ENCODE results near the gene TRPC4. TPM values are rescaled to one million over a fixed set of nuclear protein-coding genes. Genes with fewer than 3 reads are reported as not detected.
A peak's percentile ranks its signal among the peaks of the same experiment; 100 is the strongest.

TRPC4 gene
- polyA plus RNA-seq, 1 donor from 2014 or later = 8.8 TPM

DNA sequence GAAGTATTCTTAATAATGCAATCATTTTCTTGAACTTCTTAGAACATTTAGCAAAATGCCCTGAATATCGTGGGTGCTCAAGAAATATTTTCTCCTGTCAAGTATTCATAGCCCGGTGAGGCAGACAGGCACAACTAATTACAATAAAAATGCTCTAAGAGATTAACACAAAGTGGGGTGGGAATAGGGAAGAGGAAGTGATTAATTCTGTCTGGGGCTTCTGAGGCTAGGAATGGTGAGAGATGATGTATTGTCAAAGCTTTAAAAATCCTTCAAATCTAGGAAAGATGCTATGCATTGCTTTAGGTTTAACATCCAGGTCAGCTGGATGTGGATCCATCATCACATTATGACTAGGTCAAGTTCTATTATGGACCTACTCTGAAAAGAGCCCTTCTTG, 204.2 kb downstream of the TRPC4 start:
- Histone ChIP-seq H3K27ac (ENCODE audit: low read length) (no peak overlapping the region), H2AFZ (ENCODE audit: low read depth, low read length) (no peak overlapping the region), H3K9ac (ENCODE audit: low read length) (no peak overlapping the region), H3K4me2 (ENCODE audit: low read length) (no peak overlapping the region), H3K36me3 (ENCODE audit: insufficient read depth, low read length) (no peaks in the 10 kb centered on the region), H3F3A (ENCODE audit: insufficient read depth, low read length, poor library complexity, severe bottlenecking) (no peaks in the 10 kb centered on the region), H3K4me3 (ENCODE audit: low read length) (no peak overlapping the region), H3K79me2 (replicated peaks; ENCODE audit: insufficient read depth, low read length) (no peaks in the 10 kb centered on the region), H3K9me3 (ENCODE audit: low read length) (no peaks in the 10 kb centered on the region), H4K20me1 (ENCODE audit: insufficient read depth) (no peaks in the 10 kb centered on the region), H3K9me2 (ENCODE audit: insufficient read depth, low read length) (no peaks in the 10 kb centered on the region), H3K27me3 (ENCODE audit: insufficient read depth, low read depth, low read length) (no peaks in the 10 kb centered on the region)
- TF ChIP-seq RAD21 (conservative IDR thresholded peaks at IDR 0.05) (no peak), MXI1 (conservative IDR thresholded peaks at IDR 0.05; ENCODE audit: poor library complexity, severe bottlenecking) (no peak), SMC3 (conservative IDR thresholded peaks at IDR 0.05; ENCODE audit: poor library complexity) (no peak), TAF1 (IDR thresholded peaks at IDR 0.05; ENCODE audit: low read depth) (no peak), EZH2 (IDR thresholded peaks at IDR 0.05; ENCODE audit: borderline replicate concordance, insufficient read depth, low read length, poor library complexity, severe bottlenecking) (no peak), EP300 (conservative IDR thresholded peaks at IDR 0.05; ENCODE audit: poor library complexity, severe bottlenecking) (no peak), POLR2AphosphoS5 (IDR thresholded peaks at IDR 0.05) (no peak)
- TF ChIP-seq, protein P1, sequence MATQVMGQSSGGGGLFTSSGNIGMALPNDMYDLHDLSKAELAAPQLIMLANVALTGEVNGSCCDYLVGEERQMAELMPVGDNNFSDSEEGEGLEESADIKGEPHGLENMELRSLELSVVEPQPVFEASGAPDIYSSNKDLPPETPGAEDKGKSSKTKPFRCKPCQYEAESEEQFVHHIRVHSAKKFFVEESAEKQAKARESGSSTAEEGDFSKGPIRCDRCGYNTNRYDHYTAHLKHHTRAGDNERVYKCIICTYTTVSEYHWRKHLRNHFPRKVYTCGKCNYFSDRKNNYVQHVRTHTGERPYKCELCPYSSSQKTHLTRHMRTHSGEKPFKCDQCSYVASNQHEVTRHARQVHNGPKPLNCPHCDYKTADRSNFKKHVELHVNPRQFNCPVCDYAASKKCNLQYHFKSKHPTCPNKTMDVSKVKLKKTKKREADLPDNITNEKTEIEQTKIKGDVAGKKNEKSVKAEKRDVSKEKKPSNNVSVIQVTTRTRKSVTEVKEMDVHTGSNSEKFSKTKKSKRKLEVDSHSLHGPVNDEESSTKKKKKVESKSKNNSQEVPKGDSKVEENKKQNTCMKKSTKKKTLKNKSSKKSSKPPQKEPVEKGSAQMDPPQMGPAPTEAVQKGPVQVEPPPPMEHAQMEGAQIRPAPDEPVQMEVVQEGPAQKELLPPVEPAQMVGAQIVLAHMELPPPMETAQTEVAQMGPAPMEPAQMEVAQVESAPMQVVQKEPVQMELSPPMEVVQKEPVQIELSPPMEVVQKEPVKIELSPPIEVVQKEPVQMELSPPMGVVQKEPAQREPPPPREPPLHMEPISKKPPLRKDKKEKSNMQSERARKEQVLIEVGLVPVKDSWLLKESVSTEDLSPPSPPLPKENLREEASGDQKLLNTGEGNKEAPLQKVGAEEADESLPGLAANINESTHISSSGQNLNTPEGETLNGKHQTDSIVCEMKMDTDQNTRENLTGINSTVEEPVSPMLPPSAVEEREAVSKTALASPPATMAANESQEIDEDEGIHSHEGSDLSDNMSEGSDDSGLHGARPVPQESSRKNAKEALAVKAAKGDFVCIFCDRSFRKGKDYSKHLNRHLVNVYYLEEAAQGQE (IDR thresholded peaks at IDR 0.05; ENCODE audit: borderline replicate concordance) = no peak
- TF ChIP-seq, protein P2, sequence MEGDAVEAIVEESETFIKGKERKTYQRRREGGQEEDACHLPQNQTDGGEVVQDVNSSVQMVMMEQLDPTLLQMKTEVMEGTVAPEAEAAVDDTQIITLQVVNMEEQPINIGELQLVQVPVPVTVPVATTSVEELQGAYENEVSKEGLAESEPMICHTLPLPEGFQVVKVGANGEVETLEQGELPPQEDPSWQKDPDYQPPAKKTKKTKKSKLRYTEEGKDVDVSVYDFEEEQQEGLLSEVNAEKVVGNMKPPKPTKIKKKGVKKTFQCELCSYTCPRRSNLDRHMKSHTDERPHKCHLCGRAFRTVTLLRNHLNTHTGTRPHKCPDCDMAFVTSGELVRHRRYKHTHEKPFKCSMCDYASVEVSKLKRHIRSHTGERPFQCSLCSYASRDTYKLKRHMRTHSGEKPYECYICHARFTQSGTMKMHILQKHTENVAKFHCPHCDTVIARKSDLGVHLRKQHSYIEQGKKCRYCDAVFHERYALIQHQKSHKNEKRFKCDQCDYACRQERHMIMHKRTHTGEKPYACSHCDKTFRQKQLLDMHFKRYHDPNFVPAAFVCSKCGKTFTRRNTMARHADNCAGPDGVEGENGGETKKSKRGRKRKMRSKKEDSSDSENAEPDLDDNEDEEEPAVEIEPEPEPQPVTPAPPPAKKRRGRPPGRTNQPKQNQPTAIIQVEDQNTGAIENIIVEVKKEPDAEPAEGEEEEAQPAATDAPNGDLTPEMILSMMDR (IDR thresholded peaks at IDR 0.05; ENCODE audit: poor library complexity, severe bottlenecking) = no peak

DNA sequence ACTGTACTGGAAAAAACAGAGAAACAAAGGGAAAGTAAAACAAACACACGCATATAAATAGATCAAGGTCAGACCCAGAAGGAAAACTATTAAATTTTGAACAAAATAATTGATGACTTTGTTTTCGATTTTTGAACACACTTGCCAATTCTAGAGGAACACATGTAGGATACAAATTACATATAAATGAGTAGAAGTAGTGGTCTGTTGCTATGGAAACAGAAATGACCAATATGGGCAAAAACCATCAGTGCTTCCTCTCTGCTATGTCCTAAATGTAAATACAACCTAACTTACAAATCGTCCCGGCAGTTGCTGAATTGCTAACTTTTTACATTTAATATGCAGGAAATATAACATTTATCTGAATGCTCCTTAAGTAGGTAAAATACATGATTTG, 205.8 kb downstream of the TRPC4 start:
- H3K4me2 ChIP-seq (ENCODE audit: low read length) = peak overlapping the region; percentile 18
- H3K27me3 ChIP-seq (ENCODE audit: insufficient read depth, low read depth, low read length) = no peaks in the 10 kb centered on the region
- H3K9ac ChIP-seq (ENCODE audit: low read length) = peak overlapping the region; percentile 22
- H4K20me1 ChIP-seq (ENCODE audit: insufficient read depth) = no peaks in the 10 kb centered on the region
- H3K4me3 ChIP-seq (ENCODE audit: low read length) = no peak overlapping the region
- H3K9me2 ChIP-seq (ENCODE audit: insufficient read depth, low read length) = no peaks in the 10 kb centered on the region
- no peak overlapping the region for H2AFZ ChIP-seq (ENCODE audit: low read depth, low read length)
- H3K36me3 ChIP-seq (ENCODE audit: insufficient read depth, low read length) = no peaks in the 10 kb centered on the region
- H3K27ac ChIP-seq (ENCODE audit: low read length) = peak overlapping the region; percentile 74
- no peaks in the 10 kb centered on the region for H3K79me2 ChIP-seq (replicated peaks; ENCODE audit: insufficient read depth, low read length)
- no peaks in the 10 kb centered on the region for H3K9me3 ChIP-seq (ENCODE audit: low read length)
- no peaks in the 10 kb centered on the region for H3F3A ChIP-seq (ENCODE audit: insufficient read depth, low read length, poor library complexity, severe bottlenecking)
- no peak for TF ChIP-seq POLR2AphosphoS5 (IDR thresholded peaks at IDR 0.05)
- TF ChIP-seq MXI1 (conservative IDR thresholded peaks at IDR 0.05; ENCODE audit: poor library complexity, severe bottlenecking) = no peak
- TF ChIP-seq TAF1 (IDR thresholded peaks at IDR 0.05; ENCODE audit: low read depth) = no peak
- no peak for TF ChIP-seq SMC3 (conservative IDR thresholded peaks at IDR 0.05; ENCODE audit: poor library complexity)
- TF ChIP-seq, protein P1 (IDR thresholded peaks at IDR 0.05; ENCODE audit: borderline replicate concordance) = no peak
- TF ChIP-seq EZH2 (IDR thresholded peaks at IDR 0.05; ENCODE audit: borderline replicate concordance, insufficient read depth, low read length, poor library complexity, severe bottlenecking) = no peak
- no peak for TF ChIP-seq EP300 (conservative IDR thresholded peaks at IDR 0.05; ENCODE audit: poor library complexity, severe bottlenecking)
- no peak for TF ChIP-seq RAD21 (conservative IDR thresholded peaks at IDR 0.05)
- TF ChIP-seq, protein P2 (IDR thresholded peaks at IDR 0.05; ENCODE audit: poor library complexity, severe bottlenecking) = no peak
